Vagina (tissue), 2 donors: ENCODE measurements around the gene ITFG1. TPM values are rescaled to one million over a fixed set of nuclear protein-coding genes. Genes with fewer than 3 reads are reported as not detected.

Experiments
- DNase-seq, 2 donors: peaks; one replicate each; pipeline ENCODE4 v3.0.0-alpha.2; 2017; ENCODE audit errors: extremely low spot score in 2 of 2
- H3K27ac ChIP-seq: fragments of 200-600 bp; sonication (generic); one replicate; pipeline ENCODE4 v1.5.1; 2019
- H3K27me3 ChIP-seq: fragments of 200-600 bp; sonication (generic); one replicate; pipeline ENCODE4 v1.5.1; 2019
- H3K36me3 ChIP-seq, 2 donors: fragments of 200-600 bp; sonication (generic); one replicate each; pipeline ENCODE4 v1.5.1; 2017 to 2019
- H3K4me1 ChIP-seq: fragments of 200-600 bp; sonication (generic); one replicate; pipeline ENCODE4 v1.5.1; 2019
- H3K4me3 ChIP-seq, 2 donors: fragments of 200-600 bp; sonication (generic); 1 replicate in 1 of 2; 2 replicates in 1 of 2; pipeline ENCODE4 v1.5.1; 2016 to 2019
- H3K9me3 ChIP-seq: fragments of 200-600 bp; sonication (generic); one replicate; pipeline ENCODE4 v1.5.1; 2019
- POLR2A ChIP-seq, 2 donors: fragments of 450-650 bp; IDR thresholded peaks; one replicate each; pipeline ENCODE4 v1.6.1; 2017; ENCODE audit warnings: antibody characterized with exemption in 2 of 2, mild to moderate bottlenecking in 2 of 2, moderate library complexity in 2 of 2
- POLR2AphosphoS5 ChIP-seq, 2 donors: sonication (generic); formaldehyde crosslinking; IDR thresholded peaks; one replicate each; pipeline ENCODE4 v1.9.0; 2017; ENCODE audit warnings: antibody characterized with exemption in 2 of 2, mild to moderate bottlenecking in 2 of 2, low read depth in 1 of 2; ENCODE audit not compliant: insufficient read depth in 1 of 2
- intact Hi-C: fragments of 100-400 bp; cut with DNase I; formaldehyde crosslinking; loops from one replicate; pipeline ENCODE4 v1.15.1; 2023
- small RNA-seq: library from RNA; depleted of rRNA; stranded (forward); fragments of <200 nt; gene quantifications from one replicate; pipeline ENCODE3, GENCODE V24; 2016
- total RNA-seq: library from RNA; depleted of rRNA; stranded (reverse); fragments of >200 nt; gene quantifications from one replicate; pipeline ENCODE4 v1.2.3, GENCODE V29; 2016
- TF ChIP-seq, protein P1 (sequence below), 3 experiments: fragments of 450-650 bp in 2 of 3; fragments of 200-600 bp in 1 of 3; sonication (generic) in 1 of 3; IDR thresholded peaks; one replicate each; pipeline ENCODE4 v1.5.1; 2017 to 2019; ENCODE audit warnings: antibody characterized with exemption in 3 of 3, mild to moderate bottlenecking in 2 of 3, moderate library complexity in 2 of 3

ITFG1 gene
- total RNA-seq, 1 donor from 2014 or later, result 24.8 TPM

DNA sequence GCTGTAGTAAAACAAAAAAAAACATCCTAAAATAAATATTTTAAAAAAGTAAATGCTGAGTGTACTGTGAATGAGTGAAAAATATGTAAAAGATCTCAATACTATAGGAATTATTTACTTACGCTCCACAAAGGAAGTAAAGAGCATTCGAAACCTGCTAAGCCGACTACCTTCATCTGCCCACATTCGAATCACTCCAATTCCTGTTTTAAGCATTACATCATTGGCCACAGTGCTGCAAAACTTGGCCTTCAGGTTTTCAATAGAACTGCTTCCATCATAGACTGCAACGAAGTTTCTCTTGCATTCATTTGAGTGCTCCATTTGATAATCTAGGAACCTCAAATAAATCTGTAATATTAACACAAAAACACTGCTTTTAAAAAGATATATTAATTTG, 351.5 kb downstream of the ITFG1 start:
- H3K27me3 ChIP-seq, result no peaks in the 10 kb centered on the region
- TF ChIP-seq, protein P1, sequence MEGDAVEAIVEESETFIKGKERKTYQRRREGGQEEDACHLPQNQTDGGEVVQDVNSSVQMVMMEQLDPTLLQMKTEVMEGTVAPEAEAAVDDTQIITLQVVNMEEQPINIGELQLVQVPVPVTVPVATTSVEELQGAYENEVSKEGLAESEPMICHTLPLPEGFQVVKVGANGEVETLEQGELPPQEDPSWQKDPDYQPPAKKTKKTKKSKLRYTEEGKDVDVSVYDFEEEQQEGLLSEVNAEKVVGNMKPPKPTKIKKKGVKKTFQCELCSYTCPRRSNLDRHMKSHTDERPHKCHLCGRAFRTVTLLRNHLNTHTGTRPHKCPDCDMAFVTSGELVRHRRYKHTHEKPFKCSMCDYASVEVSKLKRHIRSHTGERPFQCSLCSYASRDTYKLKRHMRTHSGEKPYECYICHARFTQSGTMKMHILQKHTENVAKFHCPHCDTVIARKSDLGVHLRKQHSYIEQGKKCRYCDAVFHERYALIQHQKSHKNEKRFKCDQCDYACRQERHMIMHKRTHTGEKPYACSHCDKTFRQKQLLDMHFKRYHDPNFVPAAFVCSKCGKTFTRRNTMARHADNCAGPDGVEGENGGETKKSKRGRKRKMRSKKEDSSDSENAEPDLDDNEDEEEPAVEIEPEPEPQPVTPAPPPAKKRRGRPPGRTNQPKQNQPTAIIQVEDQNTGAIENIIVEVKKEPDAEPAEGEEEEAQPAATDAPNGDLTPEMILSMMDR (IDR thresholded peaks at IDR 0.05), result no peak
- TF ChIP-seq POLR2AphosphoS5 (IDR thresholded peaks at IDR 0.05; ENCODE audit: insufficient read depth in 1 of 2, low read depth in 1 of 2), result no peak
- no peak for TF ChIP-seq POLR2A (IDR thresholded peaks at IDR 0.05)
- no peak for DNase-seq
- no peak overlapping the region for H3K4me3 ChIP-seq
- H3K9me3 ChIP-seq, result no peaks in the 10 kb centered on the region
- no peak overlapping the region for H3K27ac ChIP-seq
- intact Hi-C loops, result no loop called here
- no peaks in the 10 kb centered on the region for H3K4me1 ChIP-seq
- H3K36me3 ChIP-seq, result no peaks in the 10 kb centered on the region

Small RNAs within 50 kb of the gene (small RNA-seq; reads per million reads assigned to genes)
- gene RF00019 (not detected), gene RNA5SP425 (not detected)

Other genes with a start within 250 kb of the ITFG1 start
- gene PHKB, start 268 bp upstream of the ITFG1 start, total RNA-seq, result 64.8 TPM